A549 treated with ZK216348 at 1 μM for 4 hours (cell line): ENCODE results near the gene TFB1M. TPM values are rescaled to one million over a fixed set of nuclear protein-coding genes. Genes with fewer than 3 reads are reported as not detected.

Source experiments
- total RNA-seq: library from RNA; stranded (reverse); fragments of 200-300 nt; extraction: Qiagen RNA extraction; gene quantifications from 5 replicates; pipeline ENCODE4 v1.2.3, GENCODE V29; 2022; ENCODE audit warnings: low read depth

The TFB1M gene
- total RNA-seq = 8.0 to 11.8 TPM (median 9.7 TPM) in 5 replicates

GRCh38 chr6:155314092-155314772, at the start of gene TFB1M:
TFB1M (minus strand) TSS chr6:155314484; CDS start chr6:155314428, 56 bp downstream.

GRCh38 chr6:155263373-155264063, 50.8 kb downstream of the TFB1M start, which contains the start of gene CLDN20:
CLDN20 (plus strand) TSS chr6:155264013; CDS start chr6:155275720, 11,707 bp downstream.

Other genes with a start within 250 kb of the TFB1M start
- not detected in 5 replicates for gene CLDN20, start 50.5 kb downstream of the TFB1M start, total RNA-seq
- gene NOX3, start 141.4 kb upstream of the TFB1M start, total RNA-seq = not detected in 5 replicates